H1 (cell line): Measurements from ENCODE around the gene CLCNKB. TPM values are rescaled to one million over a fixed set of nuclear protein-coding genes. Genes with fewer than 3 reads are reported as not detected.

ENCODE experiments used
- CHD7 ChIP-seq: fragments of 300-600 bp; sonication (generic); IDR thresholded peaks from 2 replicates; pipeline ENCODE4 v1.7.1; 2012; ENCODE audit warnings: low read length, moderate library complexity, mild to moderate bottlenecking, inconsistent platforms; ENCODE audit not compliant: insufficient replicate concordance
- CTBP2 ChIP-seq: IDR thresholded peaks from 2 replicates; pipeline ENCODE4 v1.7.0; 2011; ENCODE audit warnings: borderline replicate concordance, mild to moderate bottlenecking, moderate library complexity, mixed read lengths, low read length; ENCODE audit not compliant: insufficient read depth, insufficient read length
- JUND ChIP-seq: IDR thresholded peaks from 2 replicates; pipeline ENCODE4 v1.6.1; 2011; ENCODE audit warnings: mild to moderate bottlenecking, improper control_type of control experiment, low read length
- MAFK ChIP-seq: IDR thresholded peaks from 2 replicates; pipeline ENCODE4 v1.6.1; 2012; ENCODE audit warnings: low read depth, mild to moderate bottlenecking, improper control_type of control experiment, low read length
- ZNF274 ChIP-seq: IDR thresholded peaks from 2 replicates; pipeline ENCODE4 v1.7.0; 2012; ENCODE audit warnings: low read length, borderline replicate concordance; ENCODE audit errors: extremely low read depth
- polyA plus RNA-seq, 7 experiments: library from polyadenylated mRNA; depleted of rRNA in 3 of 7; stranded (reverse) in 5 of 7; unstranded in 2 of 7; fragments of >200 nt in 5 of 7; fragments of 200-250 nt in 2 of 7; gene quantifications; 1 replicate in 5 of 7; 2 replicates in 1 of 7; 4 replicates in 1 of 7; pipeline versions ENCODE4 v1.2.1 to v1.2.3, GENCODE V29; 2011 to 2013; ENCODE audit warnings: missing spikeins in 2 of 7, mixed read lengths in 2 of 7
- total RNA-seq: library from RNA; stranded (reverse); fragmentation: NEBNext Ultra II Directional; extraction: Animal tissue kit (Norgen Biotek cat#: 25700); gene quantifications from 2 replicates; pipeline ENCODE4 v1.2.1, GENCODE V29; 2021

The CLCNKB gene
- total and polyA plus RNA-seq, 2 of the 8 experiments (the other 6 are each of a cell fraction or from before 2014, with no cell fraction given): 1.2 to 3.5 TPM

- TF ChIP-seq CHD7 (no peak), MAFK (no peak), ZNF274 (no peak), CTBP2 (no peak), JUND (no peak)
These were observed 49.5 kb upstream of the CLCNKB start (continued) for GRCh38 chr1:15994081-15994480.
